ENCODE results near the gene OPN1MW2. TPM values are rescaled to one million over a fixed set of nuclear protein-coding genes. Genes with fewer than 3 reads are reported as not detected.
"Not testable (repeated sequence)": the region's sequence is repeated elsewhere in the genome, so short reads cannot be mapped to it uniquely, and the experiment has no call there.

The OPN1MW2 gene
- total and polyA plus RNA-seq, 3 experiments from 2014 or later, result not detected

DNA sequence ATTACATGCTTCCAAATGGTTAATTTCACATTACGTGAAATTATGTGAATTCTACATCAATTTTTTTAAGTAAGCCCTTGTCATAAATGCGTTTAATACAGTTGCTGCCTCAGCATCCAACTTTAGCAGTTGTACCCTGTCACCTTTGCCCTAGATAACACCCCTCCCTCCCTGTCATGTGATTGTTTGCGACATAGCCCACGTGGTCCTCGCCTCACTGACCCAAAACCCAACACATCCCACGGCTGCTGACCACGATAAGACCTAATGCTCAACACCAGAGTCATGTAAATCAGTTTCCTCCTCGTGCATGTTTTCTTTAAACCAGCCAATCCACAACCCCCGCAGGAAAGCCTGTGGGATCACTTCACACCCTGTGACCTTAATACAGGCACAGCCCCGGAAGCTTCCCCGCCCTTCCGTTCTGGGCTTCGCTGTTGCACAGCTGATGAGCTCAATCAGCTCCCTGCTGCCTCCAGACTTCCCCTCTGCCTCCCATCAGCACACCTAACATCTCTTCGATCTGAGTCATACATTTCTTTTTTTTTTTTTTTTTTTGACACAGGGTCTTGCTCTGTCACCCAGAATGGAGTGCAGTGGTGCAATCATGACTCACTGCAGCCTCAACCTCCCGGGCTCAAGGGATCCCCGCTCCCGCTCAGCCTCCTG lies 28.0 kb downstream of the OPN1MW2 start:
- H3K4me1 ChIP-seq (ENCODE audit: insufficient read depth, low read length); H3K36me3 Mint-ChIP-seq; H3K36me3 ChIP-seq (ENCODE audit: insufficient read depth, low read length); POLR2A ChIA-PET; H3K27me3 Mint-ChIP-seq; CTCF ChIA-PET; H3K4me3 ChIP-seq (ENCODE audit: low read length); H3K9me3 ChIP-seq (ENCODE audit: low read length); H3K27me3 ChIP-seq (ENCODE audit: insufficient read depth, low read length, poor library complexity, severe bottlenecking); H3K4me1 Mint-ChIP-seq; H3K27ac ChIP-seq (ENCODE audit: low read depth, low read length); H3K9me3 Mint-ChIP-seq; H3K4me3 Mint-ChIP-seq: not testable (repeated sequence)
- H3K27ac Mint-ChIP-seq, result peak overlapping the region in 1 of 8 donors; percentile 38
- DNase-seq, result peak in 2 of 5 donors; percentile 55 to 59

DNA sequence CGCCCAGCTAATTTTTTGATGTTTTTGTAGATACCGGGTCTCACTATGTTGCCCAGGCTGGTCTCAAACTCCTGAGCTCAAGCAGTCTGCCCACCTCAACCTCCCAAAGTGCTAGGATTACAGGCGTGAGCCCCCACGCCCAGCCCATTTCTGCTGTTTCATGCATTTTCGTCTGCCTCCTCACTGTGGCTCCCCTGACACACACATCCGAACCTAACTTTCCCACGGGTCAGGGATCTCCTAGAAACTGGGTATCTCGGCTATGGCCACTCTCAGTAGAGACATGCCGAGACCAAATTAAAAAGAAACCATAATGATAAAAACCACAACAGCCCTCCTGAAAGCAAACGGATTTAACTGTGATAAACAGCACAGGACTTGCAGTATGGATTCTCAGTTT lies 28.5 kb downstream of the OPN1MW2 start:
- H3K36me3 ChIP-seq (ENCODE audit: insufficient read depth, low read length); H3K27me3 Mint-ChIP-seq; CTCF ChIA-PET; H3K9me3 ChIP-seq (ENCODE audit: low read length); H3K4me1 Mint-ChIP-seq; H3K4me1 ChIP-seq (ENCODE audit: insufficient read depth, low read length); H3K36me3 Mint-ChIP-seq; DNase-seq; H3K27ac Mint-ChIP-seq; H3K4me3 Mint-ChIP-seq; H3K27me3 ChIP-seq (ENCODE audit: insufficient read depth, low read length, poor library complexity, severe bottlenecking); H3K27ac ChIP-seq (ENCODE audit: low read depth, low read length); H3K4me3 ChIP-seq (ENCODE audit: low read length); POLR2A ChIA-PET; H3K9me3 Mint-ChIP-seq: not testable (repeated sequence)

DNA sequence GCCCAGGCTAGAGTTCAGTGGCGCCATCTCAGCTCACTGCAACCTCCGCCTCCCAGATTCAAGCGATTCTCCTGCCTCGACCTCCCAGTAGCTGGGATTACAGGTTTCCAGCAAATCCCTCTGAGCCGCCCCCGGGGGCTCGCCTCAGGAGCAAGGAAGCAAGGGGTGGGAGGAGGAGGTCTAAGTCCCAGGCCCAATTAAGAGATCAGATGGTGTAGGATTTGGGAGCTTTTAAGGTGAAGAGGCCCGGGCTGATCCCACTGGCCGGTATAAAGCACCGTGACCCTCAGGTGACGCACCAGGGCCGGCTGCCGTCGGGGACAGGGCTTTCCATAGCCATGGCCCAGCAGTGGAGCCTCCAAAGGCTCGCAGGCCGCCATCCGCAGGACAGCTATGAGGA lies 37.7 kb downstream of the OPN1MW2 start, which contains the start of gene OPN1MW3:
OPN1MW3 (plus strand) TSS at position 301 of the 400 bp plus-strand sequence; CDS start at position 339, 38 bp downstream.
- DNase-seq; CTCF ChIA-PET; H3K27me3 ChIP-seq (ENCODE audit: insufficient read depth, low read length, poor library complexity, severe bottlenecking); H3K9me3 ChIP-seq (ENCODE audit: low read length); H3K27me3 Mint-ChIP-seq; H3K27ac Mint-ChIP-seq; H3K4me1 Mint-ChIP-seq; H3K9me3 Mint-ChIP-seq; H3K36me3 ChIP-seq (ENCODE audit: insufficient read depth, low read length); POLR2A ChIA-PET; H3K4me3 ChIP-seq (ENCODE audit: low read length); H3K27ac ChIP-seq (ENCODE audit: low read depth, low read length); H3K4me3 Mint-ChIP-seq; H3K4me1 ChIP-seq (ENCODE audit: insufficient read depth, low read length); H3K36me3 Mint-ChIP-seq: not testable (repeated sequence)

DNA sequence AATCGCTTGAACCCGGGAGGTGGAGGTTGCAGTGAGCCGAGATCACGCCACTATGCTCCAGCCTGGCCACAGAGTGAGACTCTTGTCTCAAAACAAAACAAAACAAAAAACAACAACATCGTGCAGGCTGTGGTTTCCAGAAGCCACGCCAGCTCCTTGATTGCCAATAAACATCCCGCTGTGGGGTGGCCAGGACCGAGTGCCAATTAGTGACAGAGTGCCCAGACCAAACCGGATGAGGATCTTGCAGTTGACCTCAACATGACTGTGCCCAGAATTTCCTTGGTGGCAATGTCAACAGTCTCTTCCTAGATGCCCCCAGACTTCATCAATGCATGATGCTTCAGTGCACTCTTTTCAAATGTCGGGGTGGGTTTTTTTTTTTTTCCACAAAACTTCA lies 39.2 kb downstream of the OPN1MW2 start:
- H3K36me3 Mint-ChIP-seq; H3K4me1 Mint-ChIP-seq; CTCF ChIA-PET; H3K27ac ChIP-seq (ENCODE audit: low read depth, low read length); DNase-seq; H3K4me3 ChIP-seq (ENCODE audit: low read length); H3K9me3 Mint-ChIP-seq; H3K27me3 Mint-ChIP-seq; H3K27me3 ChIP-seq (ENCODE audit: insufficient read depth, low read length, poor library complexity, severe bottlenecking); H3K36me3 ChIP-seq (ENCODE audit: insufficient read depth, low read length); H3K4me1 ChIP-seq (ENCODE audit: insufficient read depth, low read length); H3K27ac Mint-ChIP-seq; POLR2A ChIA-PET; H3K4me3 Mint-ChIP-seq; H3K9me3 ChIP-seq (ENCODE audit: low read length): not testable (repeated sequence)

DNA sequence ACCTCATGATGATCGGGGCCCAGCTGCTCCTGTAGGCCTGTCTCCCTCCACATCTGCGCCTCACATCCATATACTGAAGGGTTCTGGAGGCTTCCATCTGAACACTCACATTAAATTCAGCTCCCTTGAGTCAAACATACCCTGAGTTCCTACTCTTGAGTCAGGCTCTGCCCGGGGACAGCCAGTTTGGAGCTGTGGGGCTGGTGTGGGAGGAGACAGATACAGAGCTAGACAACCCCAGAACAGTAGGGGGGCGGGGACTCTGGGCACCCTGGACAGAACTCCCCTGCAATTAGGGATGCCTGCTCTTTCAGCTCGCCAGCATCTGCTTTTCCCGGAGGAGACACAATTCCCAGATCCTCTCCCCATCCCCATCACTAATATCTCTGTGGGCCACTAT lies 43.5 kb downstream of the OPN1MW2 start:
- H3K4me3 ChIP-seq (ENCODE audit: low read length); CTCF ChIA-PET; POLR2A ChIA-PET; H3K4me3 Mint-ChIP-seq; H3K27ac ChIP-seq (ENCODE audit: low read depth, low read length); H3K36me3 ChIP-seq (ENCODE audit: insufficient read depth, low read length); H3K36me3 Mint-ChIP-seq; H3K4me1 ChIP-seq (ENCODE audit: insufficient read depth, low read length); H3K9me3 Mint-ChIP-seq; DNase-seq; H3K27ac Mint-ChIP-seq; H3K9me3 ChIP-seq (ENCODE audit: low read length); H3K27me3 ChIP-seq (ENCODE audit: insufficient read depth, low read length, poor library complexity, severe bottlenecking); H3K4me1 Mint-ChIP-seq; H3K27me3 Mint-ChIP-seq: not testable (repeated sequence)

DNA sequence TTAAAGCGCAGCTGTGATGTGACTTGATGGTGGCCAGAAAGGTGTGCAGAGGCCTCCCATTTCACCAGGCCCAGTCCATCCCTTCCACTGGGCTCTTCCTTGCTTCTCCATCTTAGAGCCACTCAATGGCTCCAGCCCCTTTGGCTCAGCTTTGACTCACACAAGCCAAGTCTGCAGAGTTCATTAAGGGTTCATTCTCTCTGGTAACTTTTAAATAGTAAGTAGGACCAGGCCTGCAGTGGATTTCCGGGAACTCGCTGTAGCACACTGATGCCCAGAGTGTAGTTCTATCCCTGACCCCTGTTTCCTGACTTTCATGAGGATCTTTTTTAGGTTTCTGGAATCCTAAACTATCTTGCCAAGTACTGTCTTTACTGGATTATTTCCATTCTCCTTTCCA lies 49.7 kb downstream of the OPN1MW2 start:
- H3K4me3 ChIP-seq (ENCODE audit: low read length); CTCF ChIA-PET; H3K36me3 ChIP-seq (ENCODE audit: insufficient read depth, low read length); H3K27ac Mint-ChIP-seq; H3K36me3 Mint-ChIP-seq; DNase-seq; H3K27ac ChIP-seq (ENCODE audit: low read depth, low read length); POLR2A ChIA-PET; H3K9me3 Mint-ChIP-seq; H3K4me3 Mint-ChIP-seq; H3K27me3 ChIP-seq (ENCODE audit: insufficient read depth, low read length, poor library complexity, severe bottlenecking); H3K27me3 Mint-ChIP-seq; H3K4me1 ChIP-seq (ENCODE audit: insufficient read depth, low read length); H3K4me1 Mint-ChIP-seq; H3K9me3 ChIP-seq (ENCODE audit: low read length): not testable (repeated sequence)

Other genes starting within 250 kb of the OPN1MW2 start
- gene HCFC1, start 247.9 kb upstream of the OPN1MW2 start, total RNA-seq, result 100 to 1,000 TPM; 152 to 156 TPM
- 12.4 TPM for gene HCFC1, start 247.9 kb upstream of the OPN1MW2 start, polyA plus RNA-seq
- gene TMEM187, start 247.0 kb upstream of the OPN1MW2 start, total RNA-seq, result 1 to 10 TPM; 3.3 to 3.5 TPM
- 17.2 TPM for gene TMEM187, start 247.0 kb upstream of the OPN1MW2 start, polyA plus RNA-seq
- gene IRAK1, start 199.9 kb upstream of the OPN1MW2 start, total RNA-seq, result 100 to 1,000 TPM; 208 to 214 TPM
- 58.0 TPM for gene IRAK1, start 199.9 kb upstream of the OPN1MW2 start, polyA plus RNA-seq
- 100 to 1,000 TPM in 1 of 2 experiments, 10 to 100 TPM in 1; 49.5 to 120 TPM for gene MECP2, start 122.0 kb upstream of the OPN1MW2 start, total RNA-seq
- 24.3 TPM for gene MECP2, start 122.0 kb upstream of the OPN1MW2 start, polyA plus RNA-seq
- gene OPN1LW, start 75.5 kb upstream of the OPN1MW2 start, total RNA-seq, result not detected
- gene OPN1LW, start 75.5 kb upstream of the OPN1MW2 start, polyA plus RNA-seq, result not detected
- not detected for gene OPN1MW, start 37.2 kb upstream of the OPN1MW2 start, total RNA-seq
- not detected for gene OPN1MW, start 37.2 kb upstream of the OPN1MW2 start, polyA plus RNA-seq
- not detected for gene OPN1MW3, start 37.8 kb downstream of the OPN1MW2 start, total RNA-seq
- gene OPN1MW3, start 37.8 kb downstream of the OPN1MW2 start, polyA plus RNA-seq, result not detected
- gene TEX28, start 75.4 kb downstream of the OPN1MW2 start, total RNA-seq, result not detected
- gene TEX28, start 75.4 kb downstream of the OPN1MW2 start, polyA plus RNA-seq, result not detected
- under 1 TPM in 1 of 2 experiments, not detected in 1; 0.18 TPM for gene TKTL1, start 76.0 kb downstream of the OPN1MW2 start, total RNA-seq
- gene TKTL1, start 76.0 kb downstream of the OPN1MW2 start, polyA plus RNA-seq, result 8.7 TPM
- 1,000 to 10,000 TPM; 1,299 to 1,356 TPM for gene FLNA, start 154.9 kb downstream of the OPN1MW2 start, total RNA-seq
- 799 TPM for gene FLNA, start 154.9 kb downstream of the OPN1MW2 start, polyA plus RNA-seq
- gene EMD, start 159.5 kb downstream of the OPN1MW2 start, total RNA-seq, result 100 to 1,000 TPM; 107 to 119 TPM
- 37.2 TPM for gene EMD, start 159.5 kb downstream of the OPN1MW2 start, polyA plus RNA-seq
- gene RPL10, start 178.6 kb downstream of the OPN1MW2 start, total RNA-seq, result 1,000 to 10,000 TPM; 3,198 to 3,218 TPM
- 4,855 TPM for gene RPL10, start 178.6 kb downstream of the OPN1MW2 start, polyA plus RNA-seq
- gene DNASE1L1, start 189.5 kb downstream of the OPN1MW2 start, total RNA-seq, result 10 to 100 TPM in 1 of 2 experiments, 1 to 10 TPM in 1; 9.8 to 10.1 TPM
- 19.1 TPM for gene DNASE1L1, start 189.5 kb downstream of the OPN1MW2 start, polyA plus RNA-seq
- 10 to 100 TPM; 51.9 to 52.3 TPM for gene TAFAZZIN, start 191.8 kb downstream of the OPN1MW2 start, total RNA-seq
- 41.4 TPM for gene TAFAZZIN, start 191.8 kb downstream of the OPN1MW2 start, polyA plus RNA-seq
- gene ATP6AP1, start 208.9 kb downstream of the OPN1MW2 start, total RNA-seq, result 10 to 100 TPM; 43.0 to 43.2 TPM
- gene ATP6AP1, start 208.9 kb downstream of the OPN1MW2 start, polyA plus RNA-seq, result 129 TPM
- gene GDI1, start 217.4 kb downstream of the OPN1MW2 start, total RNA-seq, result 100 to 1,000 TPM; 107 to 113 TPM
- gene GDI1, start 217.4 kb downstream of the OPN1MW2 start, polyA plus RNA-seq, result 49.1 TPM
- 10 to 100 TPM; 79.5 to 81.3 TPM for gene FAM50A, start 224.4 kb downstream of the OPN1MW2 start, total RNA-seq
- gene FAM50A, start 224.4 kb downstream of the OPN1MW2 start, polyA plus RNA-seq, result 59.6 TPM
- gene PLXNA3, start 238.5 kb downstream of the OPN1MW2 start, total RNA-seq, result 10 to 100 TPM; 34.1 to 39.2 TPM
- gene PLXNA3, start 238.5 kb downstream of the OPN1MW2 start, polyA plus RNA-seq, result 0.79 TPM

All from CD8-positive, alpha-beta memory T cell (primary cell).